ACC112 (cell line): ENCODE data around the gene C16orf82.

Experiments used
- H2AFZ ChIP-seq: fragments of 200-600 bp; sonication (generic); one replicate; pipeline ENCODE4 v1.6.0; 2017; ENCODE audit warnings: antibody characterized with exemption, low read length; ENCODE audit not compliant: unreplicated experiment
- H3K27ac ChIP-seq: fragments of 200-600 bp; sonication (generic); 2 replicates; pipeline ENCODE4 v1.5.1; 2014; ENCODE audit warnings: low read depth, mild to moderate bottlenecking, antibody characterized with exemption, low read length, moderate library complexity
- H3K27me3 ChIP-seq: fragments of 200-600 bp; sonication (generic); 2 replicates; pipeline ENCODE4 v1.6.1; 2014; ENCODE audit warnings: mild to moderate bottlenecking, antibody characterized with exemption, low read length, moderate library complexity, mixed read lengths; ENCODE audit not compliant: insufficient read depth
- H3K36me3 ChIP-seq: fragments of 200-600 bp; sonication (generic); 2 replicates; pipeline ENCODE4 v1.6.1; 2016; ENCODE audit warnings: mild to moderate bottlenecking, antibody characterized with exemption, low read length, moderate library complexity, mixed read lengths; ENCODE audit not compliant: insufficient read depth
- H3K4me1 ChIP-seq: fragments of 200-600 bp; sonication (generic); one replicate; pipeline ENCODE4 v1.6.1; 2016; ENCODE audit warnings: low read length, mixed read lengths; ENCODE audit not compliant: insufficient read depth, unreplicated experiment, control insufficient read depth
- H3K4me3 ChIP-seq: fragments of 200-600 bp; sonication (generic); 2 replicates; pipeline ENCODE4 v1.5.1; 2014; ENCODE audit warnings: mild to moderate bottlenecking, low read depth, low read length
- H3K79me2 ChIP-seq: fragments of 200-600 bp; sonication (generic); one replicate; pipeline ENCODE4 v1.6.0; 2016; ENCODE audit warnings: low read length; ENCODE audit not compliant: control insufficient read depth, unreplicated experiment, insufficient read depth

Gene C16orf82

DNA sequence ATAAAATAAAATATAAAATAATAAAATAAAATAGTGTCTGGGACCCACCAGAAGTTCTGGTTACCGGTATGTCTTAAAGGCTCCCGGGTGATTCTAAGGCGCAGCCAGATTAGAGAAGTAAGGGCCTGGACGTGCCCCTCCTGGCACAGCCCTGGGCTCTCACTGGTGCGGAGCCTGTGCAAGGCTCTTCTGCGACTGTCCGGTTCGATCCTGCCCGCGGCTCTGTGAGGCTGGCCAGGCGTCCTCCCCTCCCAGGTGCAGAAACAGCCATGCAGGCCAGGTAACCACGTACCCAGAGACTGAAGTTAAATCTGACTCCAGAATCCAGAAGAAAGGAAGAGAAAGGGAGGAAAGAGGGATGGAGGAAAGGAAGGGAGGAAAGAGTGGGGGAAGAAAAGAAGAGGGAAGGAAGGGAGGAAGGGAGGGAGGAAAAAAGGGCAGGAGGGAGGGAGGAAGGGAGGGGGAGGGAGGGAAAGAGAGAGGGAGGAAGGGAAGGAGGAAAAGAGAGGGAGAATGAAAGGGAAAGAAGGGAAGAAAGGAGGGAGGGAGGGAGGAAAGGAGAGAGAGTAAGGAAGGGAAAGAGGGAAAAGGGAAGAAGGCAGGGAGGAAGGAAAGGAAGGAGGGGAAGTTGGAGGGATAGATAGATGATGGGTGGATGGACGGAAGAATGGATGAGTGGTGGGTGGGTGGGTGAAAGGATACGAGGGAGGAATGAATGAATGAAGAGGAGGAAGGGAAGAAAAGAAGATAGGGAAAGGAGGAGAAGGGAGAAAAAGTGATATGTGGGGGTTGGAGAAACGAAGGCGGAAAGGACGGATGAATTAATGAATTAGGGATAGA, 42.3 kb downstream of the C16orf82 start:
- Histone ChIP-seq H3K79me2 (no peaks in the 10 kb centered on the region), H3K4me3 (peak overlapping the region; percentile 68; the same call in 1 of the 2 replicates), H3K27ac (no peak overlapping the region), H3K4me1 (no peaks in the 10 kb centered on the region), H2AFZ (peak overlapping the region; percentile 22), H3K36me3 (no peaks in the 10 kb centered on the region), H3K27me3 (no peaks in the 10 kb centered on the region)

DNA sequence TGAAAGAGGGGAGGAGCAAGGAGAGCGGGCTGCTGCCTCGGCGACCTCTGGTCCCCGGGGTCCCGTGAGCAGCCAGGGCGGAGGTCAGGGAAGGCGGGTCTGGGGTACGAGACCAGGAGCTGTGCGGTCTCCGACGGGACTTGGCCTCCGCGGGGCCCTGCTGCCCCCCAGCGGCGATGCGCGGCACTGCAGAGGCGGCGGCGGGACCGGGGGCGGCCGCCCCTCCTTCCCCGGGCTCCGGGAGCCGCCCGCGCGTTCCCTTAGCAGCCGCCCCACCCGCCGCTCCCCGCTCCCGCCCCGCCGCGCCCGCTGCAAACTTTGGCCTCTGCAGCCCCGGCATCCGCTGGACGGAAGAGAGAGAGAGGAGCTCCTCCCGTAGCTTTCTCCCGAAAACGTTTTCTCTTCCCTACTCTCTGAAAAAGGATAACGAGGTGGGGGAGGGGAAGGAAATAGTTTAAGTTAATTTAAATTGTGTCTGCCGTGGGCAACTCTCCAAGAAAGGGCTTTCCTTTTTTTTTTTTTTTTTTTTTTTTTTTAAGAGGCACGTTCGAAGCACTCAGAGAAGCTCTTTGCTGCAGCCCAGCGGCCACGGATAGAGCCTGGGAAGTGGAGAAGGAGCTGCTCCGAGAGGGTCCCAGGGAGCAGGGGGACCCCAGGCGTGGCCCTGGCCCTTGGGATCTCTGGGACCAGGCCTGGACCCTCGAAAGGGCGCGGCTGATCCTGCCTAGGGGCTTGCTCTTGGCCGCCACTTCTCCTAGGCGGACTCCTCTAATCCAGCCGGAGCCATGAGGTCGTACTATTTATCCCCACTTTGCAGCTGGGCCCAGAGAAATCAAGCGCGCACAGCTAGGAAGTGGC, 43.2 kb downstream of the C16orf82 start:
- Histone ChIP-seq H3K79me2 (no peaks in the 10 kb centered on the region), H3K27me3 (no peaks in the 10 kb centered on the region), H3K27ac (no peak overlapping the region), H3K4me3 (peak overlapping the region; percentile 68), H3K4me1 (no peaks in the 10 kb centered on the region), H2AFZ (peak overlapping the region; percentile 83), H3K36me3 (no peaks in the 10 kb centered on the region)

DNA sequence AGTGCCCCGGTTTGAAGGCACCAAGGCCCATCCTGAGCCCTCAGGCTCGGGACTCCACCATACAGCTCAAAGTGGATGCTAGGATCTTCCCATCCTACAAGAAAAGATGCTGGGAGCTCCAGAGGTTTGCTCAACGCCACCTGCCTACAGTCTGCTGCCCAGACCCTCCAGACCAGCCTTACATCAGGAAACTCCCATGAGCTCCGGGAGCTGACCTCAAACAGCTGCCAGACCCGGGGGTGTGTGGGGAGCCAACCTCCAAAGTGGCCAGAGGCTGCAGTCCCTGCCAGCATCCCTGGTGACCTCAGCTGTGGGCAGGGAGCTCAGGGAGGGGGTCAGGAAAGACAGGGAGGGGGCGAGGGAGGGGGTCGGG, 43.8 kb downstream of the C16orf82 start:
- Histone ChIP-seq H3K27ac (no peak overlapping the region), H2AFZ (no peak overlapping the region), H3K27me3 (no peaks in the 10 kb centered on the region), H3K4me3 (peak overlapping the region; percentile 50; the same call in 1 of the 2 replicates), H3K36me3 (no peaks in the 10 kb centered on the region), H3K4me1 (no peaks in the 10 kb centered on the region), H3K79me2 (no peaks in the 10 kb centered on the region)

DNA sequence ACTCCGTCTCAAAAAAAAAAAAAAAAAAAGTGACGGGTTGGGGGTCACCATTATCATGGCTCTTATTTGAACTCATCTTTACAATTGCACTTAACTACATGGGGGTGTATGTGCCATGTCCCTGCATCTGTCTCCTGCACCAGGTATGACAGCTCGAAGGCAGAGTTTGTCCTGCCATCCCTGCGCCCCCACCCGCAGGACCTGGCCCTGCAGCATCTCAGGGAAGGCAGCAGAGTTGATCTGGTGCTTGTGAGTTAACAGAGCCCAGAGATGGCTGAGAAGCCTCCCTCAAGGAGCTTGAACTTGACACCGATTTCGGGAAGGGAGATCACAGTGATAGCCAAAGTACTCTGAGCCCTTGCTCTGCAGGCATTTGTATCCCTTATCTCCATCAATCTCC, 44.8 kb downstream of the C16orf82 start:
- no peak overlapping the region for H3K27ac ChIP-seq
- no peak overlapping the region for H3K4me3 ChIP-seq
- H3K36me3 ChIP-seq, result no peaks in the 10 kb centered on the region
- H3K27me3 ChIP-seq, result no peaks in the 10 kb centered on the region
- no peaks in the 10 kb centered on the region for H3K79me2 ChIP-seq
- no peak overlapping the region for H2AFZ ChIP-seq
- H3K4me1 ChIP-seq, result no peaks in the 10 kb centered on the region

DNA sequence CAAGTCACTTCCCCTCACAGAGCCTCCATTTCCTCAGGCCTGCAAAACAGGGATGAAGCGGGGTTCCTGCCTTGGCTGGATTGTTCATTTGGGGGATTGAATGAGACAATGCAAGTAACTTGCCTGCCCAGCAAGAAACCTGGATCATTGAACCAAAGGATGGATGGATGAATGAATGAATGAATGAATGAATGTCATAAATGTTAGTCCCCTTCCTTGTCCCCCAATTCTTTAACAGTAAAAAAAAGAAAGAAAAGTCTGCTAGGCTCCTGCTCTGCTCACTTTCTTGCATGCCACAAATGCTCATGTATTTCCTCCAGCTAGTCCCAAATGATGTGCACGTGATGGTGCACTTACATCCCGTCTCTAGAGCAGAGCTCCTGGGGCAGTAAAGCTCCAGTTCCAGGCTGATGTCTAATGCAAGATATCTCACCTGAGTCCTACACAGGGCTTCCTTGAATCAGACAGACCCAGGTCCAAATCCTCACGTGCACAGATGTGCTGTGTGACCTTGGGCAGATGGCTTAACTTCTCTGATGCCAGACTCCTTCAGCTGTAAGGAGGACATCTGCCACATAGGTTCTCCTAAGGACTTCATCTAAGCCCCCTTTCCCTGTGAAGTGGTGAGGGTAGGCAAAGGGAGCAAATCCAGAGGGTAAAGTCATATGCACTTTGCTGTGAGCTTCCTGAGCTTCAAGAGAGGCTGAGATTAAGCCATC, 45.5 kb downstream of the C16orf82 start:
- no peak overlapping the region for H3K4me3 ChIP-seq
- no peaks in the 10 kb centered on the region for H3K4me1 ChIP-seq
- H2AFZ ChIP-seq, result no peak overlapping the region
- no peak overlapping the region for H3K27ac ChIP-seq
- no peaks in the 10 kb centered on the region for H3K79me2 ChIP-seq
- no peaks in the 10 kb centered on the region for H3K36me3 ChIP-seq
- no peaks in the 10 kb centered on the region for H3K27me3 ChIP-seq

DNA sequence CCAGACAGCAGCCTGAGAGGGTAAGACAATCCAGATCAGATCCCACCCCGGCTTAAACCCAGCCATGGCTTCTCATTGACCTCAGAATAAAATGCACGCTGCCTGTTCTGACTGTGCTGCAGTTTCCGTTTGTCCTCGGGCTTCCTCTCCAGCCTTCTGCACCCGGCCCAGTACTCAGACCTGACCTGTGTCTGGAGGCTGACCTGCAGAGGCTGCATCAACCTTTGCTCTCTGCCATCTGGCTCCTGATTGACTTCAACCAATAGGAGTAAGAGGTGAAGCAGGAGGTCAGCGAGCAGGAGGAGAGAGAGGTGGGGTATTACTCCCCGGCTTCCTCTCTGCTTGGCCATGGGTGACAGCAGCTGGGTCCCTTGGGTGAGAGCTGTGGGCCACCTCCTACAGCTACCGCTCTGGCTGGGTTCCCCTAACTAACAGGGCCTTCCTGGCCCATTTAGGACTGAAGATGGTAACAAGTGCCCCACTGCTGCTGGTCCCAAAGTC, 46.7 kb downstream of the C16orf82 start:
- Histone ChIP-seq H3K79me2 (no peaks in the 10 kb centered on the region), H3K27me3 (no peaks in the 10 kb centered on the region), H3K4me1 (no peaks in the 10 kb centered on the region), H3K36me3 (no peaks in the 10 kb centered on the region), H2AFZ (no peak overlapping the region), H3K27ac (no peak overlapping the region), H3K4me3 (no peak overlapping the region)

DNA sequence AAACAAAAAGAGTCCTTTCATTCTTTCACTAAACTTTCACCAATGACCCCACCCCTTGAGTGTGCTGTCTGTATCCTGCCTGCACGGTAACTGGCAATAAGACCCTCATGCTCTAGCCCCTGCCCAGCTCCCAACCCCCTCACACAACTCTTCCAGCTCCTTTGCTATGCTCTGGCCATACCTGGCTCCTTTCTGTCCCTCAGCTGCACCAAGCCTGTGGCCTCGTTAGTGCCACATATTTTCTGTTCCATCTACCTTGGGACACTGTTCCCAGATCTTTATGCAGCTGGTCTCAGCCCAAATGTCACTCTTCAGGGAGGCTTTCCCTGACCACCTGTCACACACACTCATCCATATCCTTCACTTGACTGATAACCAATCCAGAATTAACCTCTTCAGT, 47.3 kb downstream of the C16orf82 start:
- no peaks in the 10 kb centered on the region for H3K4me1 ChIP-seq
- no peak overlapping the region for H3K27ac ChIP-seq
- H3K79me2 ChIP-seq, result no peaks in the 10 kb centered on the region
- no peaks in the 10 kb centered on the region for H3K27me3 ChIP-seq
- no peaks in the 10 kb centered on the region for H3K36me3 ChIP-seq
- H2AFZ ChIP-seq, result no peak overlapping the region
- no peak overlapping the region for H3K4me3 ChIP-seq

DNA sequence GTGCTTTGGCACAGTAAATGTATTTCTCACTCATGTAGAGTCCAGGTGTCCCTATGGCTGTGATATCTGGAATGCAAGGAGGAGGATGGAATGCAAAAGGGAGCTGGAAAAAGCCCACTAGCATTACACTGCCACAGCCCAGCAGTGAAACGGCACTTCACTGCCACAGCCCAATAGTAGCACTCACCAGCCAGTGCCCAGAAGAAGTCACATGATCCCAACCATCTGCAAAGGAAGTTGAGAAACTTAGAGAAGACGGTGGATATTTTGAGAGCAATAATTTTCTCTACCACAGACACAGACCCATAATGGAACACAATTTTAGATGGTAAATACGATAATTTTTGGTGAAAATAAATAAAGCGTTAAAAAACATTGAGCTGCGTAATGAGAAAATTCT, 51.8 kb downstream of the C16orf82 start:
- H3K27ac ChIP-seq, result no peak overlapping the region
- H3K36me3 ChIP-seq, result no peaks in the 10 kb centered on the region
- no peaks in the 10 kb centered on the region for H3K4me1 ChIP-seq
- H3K4me3 ChIP-seq, result no peak overlapping the region
- H3K27me3 ChIP-seq, result no peaks in the 10 kb centered on the region
- H2AFZ ChIP-seq, result no peak overlapping the region
- H3K79me2 ChIP-seq, result no peaks in the 10 kb centered on the region
